ENCODE results near the gene MPZL1.
"Not testable (repeated sequence)": the region's sequence is repeated elsewhere in the genome, so short reads cannot be mapped to it uniquely, and the experiment has no call there.

The MPZL1 gene

GRCh38 chr1:167718914-167719691 lies 2.7 kb upstream of the MPZL1 start:
- Histone ChIP-seq H3K27ac (ENCODE audit: low read length) (no peak overlapping the region), H3K27me3 (ENCODE audit: control insufficient read depth, insufficient read depth, low read length) (no peaks in the 10 kb centered on the region), H3K9me3 (ENCODE audit: control insufficient read depth, insufficient read depth, low read length) (no peaks in the 10 kb centered on the region), H3K36me3 (ENCODE audit: control insufficient read depth, insufficient read depth, low read length) (no peaks in the 10 kb centered on the region), H3K4me1 (ENCODE audit: control insufficient read depth, insufficient read depth, low read length) (peaks cover 4% of the 10 kb centered on the region), H3K4me3 (ENCODE audit: low read length) (no peak overlapping the region)
- WGBS (ENCODE audit: insufficient coverage, insufficient read length) = 100% methylated on average over 1 of the region's 7 CpGs
- DNase-seq (ENCODE audit: low read depth, low spot score) = no peak

- not testable (repeated sequence) for H3K4me1 ChIP-seq (ENCODE audit: control insufficient read depth, insufficient read depth, low read length); H3K4me3 ChIP-seq (ENCODE audit: low read length); H3K27ac ChIP-seq (ENCODE audit: low read length); H3K36me3 ChIP-seq (ENCODE audit: control insufficient read depth, insufficient read depth, low read length); H3K27me3 ChIP-seq (ENCODE audit: control insufficient read depth, insufficient read depth, low read length); DNase-seq (ENCODE audit: low read depth, low spot score); H3K9me3 ChIP-seq (ENCODE audit: control insufficient read depth, insufficient read depth, low read length)
- WGBS (ENCODE audit: insufficient coverage, insufficient read length) = no CpG with 5 or more reads among the region's 25 CpGs
Measured at GRCh38 chr1:167719715-167720421, 1.9 kb upstream of the MPZL1 start.

GRCh38 chr1:167720965-167721616 lies 691 bp upstream of the MPZL1 start:
- Histone ChIP-seq H3K36me3 (ENCODE audit: control insufficient read depth, insufficient read depth, low read length) (no peaks in the 10 kb centered on the region), H3K27ac (ENCODE audit: low read length) (no peak overlapping the region), H3K9me3 (ENCODE audit: control insufficient read depth, insufficient read depth, low read length) (no peaks in the 10 kb centered on the region), H3K4me3 (ENCODE audit: low read length) (peak overlapping the region; percentile 83; the same call in 1 of the 2 replicates), H3K27me3 (ENCODE audit: control insufficient read depth, insufficient read depth, low read length) (no peaks in the 10 kb centered on the region), H3K4me1 (ENCODE audit: control insufficient read depth, insufficient read depth, low read length) (peaks cover 5% of the 10 kb centered on the region)
- WGBS (ENCODE audit: insufficient coverage, insufficient read length) = no CpG with 5 or more reads among the region's 13 CpGs
- DNase-seq (ENCODE audit: low read depth, low spot score) = no peak

GRCh38 chr1:167722152-167722869 lies 529 bp downstream of the MPZL1 start:
- H3K27ac ChIP-seq (ENCODE audit: low read length) = no peak overlapping the region
- WGBS (ENCODE audit: insufficient coverage, insufficient read length) = no CpG with 5 or more reads among the region's 52 CpGs
- H3K4me1 ChIP-seq (ENCODE audit: control insufficient read depth, insufficient read depth, low read length) = peaks cover 5% of the 10 kb centered on the region
- H3K27me3 ChIP-seq (ENCODE audit: control insufficient read depth, insufficient read depth, low read length) = no peaks in the 10 kb centered on the region
- no peaks in the 10 kb centered on the region for H3K36me3 ChIP-seq (ENCODE audit: control insufficient read depth, insufficient read depth, low read length)
- no peaks in the 10 kb centered on the region for H3K9me3 ChIP-seq (ENCODE audit: control insufficient read depth, insufficient read depth, low read length)
- DNase-seq (ENCODE audit: low read depth, low spot score) = no peak
- peak overlapping the region; percentile 83 for H3K4me3 ChIP-seq (ENCODE audit: low read length)

GRCh38 chr1:167722870-167723251 lies 1.1 kb downstream of the MPZL1 start:
- Histone ChIP-seq H3K27me3 (ENCODE audit: control insufficient read depth, insufficient read depth, low read length) (no peaks in the 10 kb centered on the region), H3K36me3 (ENCODE audit: control insufficient read depth, insufficient read depth, low read length) (no peaks in the 10 kb centered on the region), H3K4me1 (ENCODE audit: control insufficient read depth, insufficient read depth, low read length) (peaks cover 5% of the 10 kb centered on the region), H3K27ac (ENCODE audit: low read length) (no peak overlapping the region), H3K4me3 (ENCODE audit: low read length) (peak overlapping the region; percentile 83; the same call in 1 of the 2 replicates), H3K9me3 (ENCODE audit: control insufficient read depth, insufficient read depth, low read length) (no peaks in the 10 kb centered on the region)
- no peak for DNase-seq (ENCODE audit: low read depth, low spot score)
- WGBS (ENCODE audit: insufficient coverage, insufficient read length) = no CpG with 5 or more reads among the region's 4 CpGs

- no CpG with 5 or more reads among the region's 2 CpGs for WGBS (ENCODE audit: insufficient coverage, insufficient read length)
- no peaks in the 10 kb centered on the region for H3K27me3 ChIP-seq (ENCODE audit: control insufficient read depth, insufficient read depth, low read length)
- H3K9me3 ChIP-seq (ENCODE audit: control insufficient read depth, insufficient read depth, low read length) = no peaks in the 10 kb centered on the region
- DNase-seq (ENCODE audit: low read depth, low spot score) = no peak
- no peak overlapping the region for H3K4me3 ChIP-seq (ENCODE audit: low read length)
- H3K27ac ChIP-seq (ENCODE audit: low read length) = no peak overlapping the region
- peaks cover 5% of the 10 kb centered on the region for H3K4me1 ChIP-seq (ENCODE audit: control insufficient read depth, insufficient read depth, low read length)
- no peaks in the 10 kb centered on the region for H3K36me3 ChIP-seq (ENCODE audit: control insufficient read depth, insufficient read depth, low read length)
Measured at GRCh38 chr1:167723707-167724323, 2.0 kb downstream of the MPZL1 start.

GRCh38 chr1:167726008-167726407 lies 4.2 kb downstream of the MPZL1 start:
- Histone ChIP-seq H3K9me3 (ENCODE audit: control insufficient read depth, insufficient read depth, low read length) (no peaks in the 10 kb centered on the region), H3K27ac (ENCODE audit: low read length) (no peak overlapping the region), H3K27me3 (ENCODE audit: control insufficient read depth, insufficient read depth, low read length) (no peaks in the 10 kb centered on the region), H3K4me3 (ENCODE audit: low read length) (no peak overlapping the region), H3K4me1 (ENCODE audit: control insufficient read depth, insufficient read depth, low read length) (peaks cover 5% of the 10 kb centered on the region), H3K36me3 (ENCODE audit: control insufficient read depth, insufficient read depth, low read length) (no peaks in the 10 kb centered on the region)
- DNase-seq (ENCODE audit: low read depth, low spot score) = no peak
- WGBS (ENCODE audit: insufficient coverage, insufficient read length) = no CpG with 5 or more reads among the region's 1 CpG

- Histone ChIP-seq H3K27me3 (ENCODE audit: control insufficient read depth, insufficient read depth, low read length) (no peaks in the 10 kb centered on the region), H3K4me1 (ENCODE audit: control insufficient read depth, insufficient read depth, low read length) (peaks cover 3% of the 10 kb centered on the region), H3K27ac (ENCODE audit: low read length) (no peak overlapping the region), H3K36me3 (ENCODE audit: control insufficient read depth, insufficient read depth, low read length) (no peaks in the 10 kb centered on the region), H3K4me3 (ENCODE audit: low read length) (no peak overlapping the region), H3K9me3 (ENCODE audit: control insufficient read depth, insufficient read depth, low read length) (no peaks in the 10 kb centered on the region)
- no peak for DNase-seq (ENCODE audit: low read depth, low spot score)
- WGBS (ENCODE audit: insufficient coverage, insufficient read length) = no CpG with 5 or more reads among the region's 8 CpGs
Measured at GRCh38 chr1:167728818-167729410, 7.1 kb downstream of the MPZL1 start.

GRCh38 chr1:167734227-167734626 lies 12.4 kb downstream of the MPZL1 start:
- Histone ChIP-seq H3K36me3 (ENCODE audit: control insufficient read depth, insufficient read depth, low read length) (no peaks in the 10 kb centered on the region; the same call in 1 of the 2 replicates), H3K27ac (ENCODE audit: low read length) (no peak overlapping the region), H3K27me3 (ENCODE audit: control insufficient read depth, insufficient read depth, low read length) (no peaks in the 10 kb centered on the region), H3K4me1 (ENCODE audit: control insufficient read depth, insufficient read depth, low read length) (no peaks in the 10 kb centered on the region; the same call in 1 of the 2 replicates), H3K4me3 (ENCODE audit: low read length) (no peak overlapping the region), H3K9me3 (ENCODE audit: control insufficient read depth, insufficient read depth, low read length) (no peaks in the 10 kb centered on the region)
- no peak for DNase-seq (ENCODE audit: low read depth, low spot score)
- no CpG with 5 or more reads among the region's 4 CpGs for whole genome bisulfite sequencing (ENCODE audit: insufficient coverage, insufficient read length)
